HT-29 (cell line): ENCODE measurements around the gene EGFR. TPM values are rescaled to one million over a fixed set of nuclear protein-coding genes. Genes with fewer than 3 reads are reported as not detected.

ENCODE experiments used
- DNase-seq: peaks from one replicate; pipeline ENCODE4 v3.0.0-alpha.2; 2015; ENCODE audit warnings: low spot score
- total RNA-seq: library from RNA; depleted of rRNA; stranded (reverse); fragments of >200 nt; shearing (Covaris generic); gene quantifications from 2 replicates; pipeline ENCODE4 v1.2.3, GENCODE V29; 2014

Gene EGFR
- total RNA-seq, 1 experiment from 2014 or later, result 28.1 TPM

DNA sequence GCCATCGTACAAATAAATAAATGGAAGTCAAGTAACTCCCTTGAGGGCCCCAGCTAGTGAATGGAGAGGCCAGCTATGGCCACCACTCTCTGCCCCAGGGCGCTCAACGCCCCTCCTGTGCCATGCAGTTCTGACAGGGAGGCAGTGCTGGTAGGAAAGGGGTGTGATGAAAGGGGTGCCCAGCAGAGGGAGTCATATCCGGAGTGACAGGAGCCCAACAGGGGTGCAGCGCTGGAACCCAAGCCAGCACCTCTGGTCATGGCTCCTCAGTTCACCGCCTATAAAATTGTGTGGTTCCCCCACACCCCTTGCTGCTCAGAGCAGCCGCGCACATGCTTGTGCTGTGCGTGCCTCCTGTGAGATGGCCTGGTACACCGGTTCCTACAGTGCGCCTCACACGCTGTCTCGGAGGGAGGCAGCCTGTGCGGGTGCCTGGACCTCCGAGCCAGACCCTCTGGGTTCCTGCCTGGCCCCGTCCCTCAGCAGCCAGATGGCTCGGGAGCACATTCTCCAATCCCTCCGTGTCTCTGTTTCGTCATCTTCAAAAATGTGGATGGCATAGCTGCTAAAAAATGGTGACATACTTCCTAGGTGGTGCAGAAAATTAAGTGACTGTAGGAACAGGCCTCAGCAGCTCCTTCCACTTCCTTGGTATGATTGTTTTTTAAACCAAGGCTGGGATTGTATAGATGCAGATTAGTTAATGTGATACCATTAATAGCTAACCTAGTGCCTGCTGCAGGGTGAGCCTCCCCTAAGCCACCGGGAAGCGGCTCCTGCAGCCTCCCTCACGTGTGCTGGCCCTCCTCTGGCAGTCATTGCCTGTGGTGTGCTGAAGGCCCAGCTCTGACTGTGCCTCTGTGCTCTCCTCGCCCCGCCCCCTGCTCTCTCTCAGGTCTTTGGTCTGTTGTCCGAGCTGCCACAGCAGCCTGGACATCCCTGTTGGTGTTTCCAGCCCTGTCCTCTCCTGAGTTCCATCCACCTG is 125.8 kb downstream of the EGFR start:
- no peak for DNase-seq

- DNase-seq, result no peak
Observed at GRCh38 chr7:55145606-55146005, 126.8 kb downstream of the EGFR start.

- DNase-seq, result no peak
Observed at GRCh38 chr7:55147101-55147500, 128.3 kb downstream of the EGFR start.

DNA sequence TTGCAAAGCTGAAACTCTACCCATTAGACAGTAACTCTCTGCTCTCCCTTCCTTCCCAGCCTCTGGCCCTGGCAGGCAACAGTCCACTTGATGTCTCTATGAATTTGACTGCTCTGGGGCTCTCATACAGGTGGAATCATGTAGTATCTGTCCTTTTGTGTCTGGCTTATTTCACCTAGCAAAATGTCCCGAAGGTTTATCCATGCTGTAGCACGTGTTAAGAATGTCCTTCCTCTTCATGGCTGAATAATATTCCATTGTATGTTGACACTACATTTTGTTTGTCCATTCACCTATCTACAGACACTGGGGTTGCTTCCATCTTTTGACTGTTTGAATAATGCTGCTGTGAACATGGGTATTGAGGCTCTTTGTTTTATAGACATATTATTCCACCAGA is 128.9 kb downstream of the EGFR start:
- DNase-seq, result no peak

DNA sequence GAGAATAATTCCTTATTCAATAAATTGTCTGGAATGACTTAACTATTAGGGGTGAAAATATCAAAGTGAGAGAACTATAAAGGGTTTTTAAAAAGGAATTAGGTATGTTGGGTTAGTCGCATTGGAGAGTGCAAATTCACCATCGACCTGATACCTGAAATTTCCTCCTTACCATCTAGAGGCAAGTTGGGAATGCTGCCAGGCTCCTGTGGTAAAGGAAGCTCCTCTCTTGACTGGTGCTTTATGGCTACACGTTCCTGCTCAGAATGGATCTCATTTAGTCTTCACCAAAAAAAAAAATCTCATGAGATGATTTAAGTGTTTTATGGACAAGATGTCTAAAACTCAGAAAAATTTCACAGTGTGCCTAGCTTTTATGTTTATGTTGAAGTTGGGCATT is 129.8 kb downstream of the EGFR start:
- peak; percentile 28 for DNase-seq

DNA sequence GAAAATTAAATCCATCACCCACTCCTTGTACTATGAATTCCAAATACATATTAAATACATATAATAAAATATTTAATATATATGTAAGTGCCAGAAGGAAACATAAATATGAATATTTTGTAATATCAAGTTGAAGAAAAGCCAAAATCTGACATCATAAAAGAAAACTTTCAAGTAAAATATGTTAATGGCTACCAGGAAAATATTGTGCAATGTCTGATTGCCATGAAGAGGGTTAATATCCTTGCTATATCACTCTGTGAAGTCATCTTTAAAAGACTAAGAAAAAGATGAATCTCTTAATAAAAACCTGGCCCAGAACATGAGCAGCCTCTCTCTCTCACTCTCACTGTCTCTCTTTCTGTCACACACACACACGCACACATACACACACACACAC is 130.2 kb downstream of the EGFR start:
- no peak for DNase-seq

DNA sequence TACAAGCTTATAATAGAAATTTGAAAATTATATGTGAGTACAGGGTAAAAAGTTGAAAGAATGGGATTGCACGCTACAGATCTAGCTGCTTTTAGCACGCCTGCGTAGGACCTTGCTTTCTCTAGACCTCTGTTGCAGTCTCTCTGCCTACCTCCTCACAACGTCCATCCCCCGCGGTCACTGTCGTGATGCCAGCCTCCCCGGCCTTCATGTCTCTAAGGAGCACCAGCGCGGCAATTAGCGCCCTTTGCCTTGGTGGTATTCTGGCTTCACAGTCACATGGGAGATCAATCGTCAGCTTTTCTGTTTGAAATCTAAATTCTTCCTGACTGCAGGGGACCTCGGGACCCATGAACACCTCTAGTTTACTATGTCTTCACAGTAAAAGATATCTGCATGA is 131.3 kb downstream of the EGFR start:
- no peak for DNase-seq

GRCh38 chr7:55150709-55151451 is 132.1 kb downstream of the EGFR start:
- no peak for DNase-seq

- DNase-seq, result no peak
Observed at GRCh38 chr7:55152516-55152915, 133.7 kb downstream of the EGFR start.

GRCh38 chr7:55154096-55154495 is 135.3 kb downstream of the EGFR start:
- DNase-seq, result no peak

- DNase-seq, result no peak
Observed at GRCh38 chr7:55155351-55156117, 136.7 kb downstream of the EGFR start.

GRCh38 chr7:55156919-55157763 is 138.3 kb downstream of the EGFR start:
- no peak for DNase-seq

- DNase-seq, result no peak
Observed at GRCh38 chr7:55157764-55158105, 138.9 kb downstream of the EGFR start.

- DNase-seq, result no peak
Observed at GRCh38 chr7:55158541-55159382, 139.9 kb downstream of the EGFR start.

DNA sequence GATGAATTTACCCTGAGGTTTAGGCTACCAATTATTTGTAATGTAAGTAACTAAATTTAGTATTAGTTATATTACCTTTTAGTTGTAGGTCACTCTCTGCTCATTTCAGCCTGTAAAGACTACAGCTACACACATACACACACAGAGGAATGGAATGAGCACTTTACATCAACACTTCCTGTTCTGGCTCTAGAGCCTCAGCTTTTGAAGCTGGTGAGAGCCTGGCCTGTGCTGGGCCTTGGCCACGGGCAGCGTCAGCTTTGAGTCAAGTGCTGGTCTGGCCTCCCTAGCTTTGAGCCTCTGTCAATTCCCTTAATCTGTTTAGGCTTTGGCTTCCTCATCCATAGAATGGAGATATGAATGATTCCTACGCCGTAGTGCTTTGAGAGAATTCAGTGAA is 141.7 kb downstream of the EGFR start:
- no peak for DNase-seq

DNA sequence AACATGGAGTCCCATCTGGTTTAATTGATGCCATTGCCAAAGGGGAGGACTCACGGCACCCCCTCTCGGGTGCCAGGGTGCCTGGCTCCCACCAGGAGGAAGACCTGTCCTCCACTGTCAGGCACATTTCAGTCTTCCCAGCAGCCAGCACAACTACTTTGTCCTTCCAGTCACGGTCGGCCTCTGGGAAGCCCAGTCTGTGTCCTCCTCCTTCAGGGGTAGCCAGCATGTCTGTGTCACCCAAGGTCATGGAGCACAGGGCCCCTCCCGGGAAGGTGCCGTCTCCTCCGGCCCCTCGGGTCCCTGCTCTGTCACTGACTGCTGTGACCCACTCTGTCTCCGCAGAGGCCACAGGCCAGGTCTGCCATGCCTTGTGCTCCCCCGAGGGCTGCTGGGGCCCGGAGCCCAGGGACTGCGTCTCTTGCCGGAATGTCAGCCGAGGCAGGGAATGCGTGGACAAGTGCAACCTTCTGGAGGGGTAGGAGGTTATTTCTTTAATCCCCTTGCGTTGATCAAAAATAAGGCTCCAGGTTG is 142.4 kb downstream of the EGFR start:
- DNase-seq, result no peak

DNA sequence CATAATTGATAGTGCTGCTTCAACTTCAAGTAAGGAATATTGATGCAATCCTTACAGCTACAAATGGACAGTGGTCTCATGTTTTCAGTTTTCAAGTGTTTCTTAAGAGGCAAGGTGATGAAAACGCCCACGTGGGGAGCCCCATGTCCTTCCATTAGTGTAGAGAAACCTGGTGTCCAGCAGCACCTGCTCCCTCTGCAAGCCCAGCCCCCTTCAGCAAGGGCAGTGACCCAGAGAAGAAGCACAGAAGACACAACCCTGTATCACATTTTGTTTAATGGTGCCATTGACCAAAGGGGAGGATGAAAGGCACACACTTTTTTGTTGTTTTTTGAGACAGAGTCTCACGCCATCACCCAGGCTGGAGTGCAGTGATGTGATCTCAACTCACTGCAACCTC is 143.7 kb downstream of the EGFR start:
- DNase-seq, result no peak

DNA sequence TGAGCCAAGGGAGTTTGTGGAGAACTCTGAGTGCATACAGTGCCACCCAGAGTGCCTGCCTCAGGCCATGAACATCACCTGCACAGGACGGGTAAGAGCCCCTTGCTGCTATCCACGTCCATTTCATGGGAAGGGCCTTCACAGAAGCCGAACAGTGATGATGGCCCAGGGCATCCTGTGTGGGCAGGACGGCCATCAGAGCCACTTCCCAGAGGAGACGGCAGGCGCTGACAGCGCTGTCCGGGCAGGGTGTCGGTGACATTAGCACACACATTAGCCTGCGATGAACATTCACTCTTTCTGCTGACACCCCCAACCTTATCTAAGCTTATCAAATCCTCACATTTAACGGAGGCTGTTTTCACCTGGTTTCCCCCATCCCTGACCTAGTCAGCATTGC is 144.9 kb downstream of the EGFR start:
- no peak for DNase-seq

GRCh38 chr7:55164527-55164926 is 145.7 kb downstream of the EGFR start:
- DNase-seq, result no peak
